B cell (primary cell): ENCODE data around the gene MYO10. TPM values are rescaled to one million over a fixed set of nuclear protein-coding genes. Genes with fewer than 3 reads are reported as not detected.
"Not testable (repeated sequence)": the region's sequence is repeated elsewhere in the genome, so short reads cannot be mapped to it uniquely, and the experiment has no call there.

ENCODE experiments used
- ATAC-seq: fragments of 200-7000 bp; cut with Tn5 transposase; one replicate; pipeline ENCODE4 v1.10.0; 2021; ENCODE audit warnings: low read depth, mild to moderate bottlenecking, moderate number of reproducible peaks, moderate library complexity
- CTCF ChIA-PET: fragments of 350-600 bp; sonication (Branson Sonifier 250); formaldehyde crosslinking; loops from one replicate; lab custom pipeline; 2021; ENCODE audit warnings: antibody characterized with exemption, inconsistent platforms; lab: Charles Lee
- POLR2A ChIA-PET: fragments of 350-600 bp; sonication (Branson Sonifier 250); formaldehyde crosslinking; loops from one replicate; lab custom pipeline; 2021; ENCODE audit warnings: antibody characterized with exemption; lab: Charles Lee
- DNase-seq: peaks from one replicate; pipeline ENCODE4 v3.0.0; 2013
- H2AFZ ChIP-seq: 2 replicates; pipeline ENCODE4 v1.6.1; 2012; ENCODE audit warnings: mild to moderate bottlenecking, low read depth, low read length; ENCODE audit not compliant: insufficient read depth, poor library complexity, severe bottlenecking
- H3K27ac ChIP-seq, 2 donors: 1 replicate in 1 of 2; 2 replicates in 1 of 2; pipeline ENCODE4 v1.5.1; 2012 to 2013; ENCODE audit warnings: low read length in 2 of 2, mild to moderate bottlenecking in 2 of 2, moderate library complexity in 1 of 2
- H3K27me3 ChIP-seq, 4 experiments: fragments of 200-600 bp in 1 of 4; sonication (generic) in 1 of 4; replicated peaks in 1 of 4; 1 replicate in 2 of 4; 2 replicates in 2 of 4; pipeline versions ENCODE4 v1.6.1 to v1.7.0; 2013 to 2016; ENCODE audit warnings: low read length in 3 of 4, mild to moderate bottlenecking in 2 of 4, mixed read lengths in 1 of 4, moderate library complexity in 1 of 4; ENCODE audit not compliant: insufficient read depth in 4 of 4, control insufficient read depth in 3 of 4; ENCODE audit errors: control extremely low read depth in 1 of 4
- H3K36me3 ChIP-seq, 2 experiments: replicated peaks in 1 of 2; 1 replicate in 1 of 2; 2 replicates in 1 of 2; pipeline versions ENCODE4 v1.6.1 to v1.7.1; 2013; ENCODE audit warnings: low read length in 1 of 2; ENCODE audit not compliant: insufficient read depth in 2 of 2, control insufficient read depth in 1 of 2; ENCODE audit errors: control extremely low read depth in 1 of 2, extremely low read depth in 1 of 2
- H3K4me1 ChIP-seq, 2 donors: fragments of 200-600 bp in 1 of 2; sonication (generic) in 1 of 2; 1 replicate in 1 of 2; 2 replicates in 1 of 2; pipeline versions ENCODE4 v1.5.1 to v1.6.1; 2013 to 2017; ENCODE audit warnings: low read length in 2 of 2; ENCODE audit not compliant: control insufficient read depth in 2 of 2, insufficient read depth in 2 of 2
- H3K4me2 ChIP-seq: replicated peaks from 2 replicates; pipeline ENCODE3; 2012; ENCODE audit warnings: mild to moderate bottlenecking, low read depth, low read length; ENCODE audit not compliant: poor library complexity, severe bottlenecking
- H3K4me3 ChIP-seq, 5 experiments: fragments of 200-600 bp in 1 of 5; sonication (generic) in 1 of 5; 1 replicate in 3 of 5; 2 replicates in 2 of 5; pipeline versions ENCODE4 v1.5.1 to v1.7.0; 2011 to 2016; ENCODE audit warnings: low read length in 4 of 5, mild to moderate bottlenecking in 4 of 5, low read depth in 2 of 5, control low read depth in 1 of 5, moderate library complexity in 1 of 5; ENCODE audit not compliant: insufficient read depth in 1 of 5; ENCODE audit errors: control extremely low read depth in 1 of 5, extremely low read depth in 1 of 5
- H3K79me2 ChIP-seq: fragments of 200-600 bp; sonication (generic); one replicate; pipeline ENCODE4 v1.6.0; 2016; ENCODE audit warnings: low read length; ENCODE audit not compliant: control insufficient read depth, insufficient read depth
- H3K9ac ChIP-seq: fragments of 200-600 bp; sonication (generic); 2 replicates; pipeline ENCODE4 v1.6.1; 2017; ENCODE audit warnings: mild to moderate bottlenecking, low read length, moderate library complexity
- H3K9me3 ChIP-seq, 3 donors: one replicate each; pipeline versions ENCODE4 v1.6.1 to v1.7.1; 2013; ENCODE audit warnings: low read length in 2 of 3; ENCODE audit not compliant: control insufficient read depth in 2 of 3, insufficient read depth in 1 of 3; ENCODE audit errors: control extremely low read depth in 1 of 3
- H4K20me1 ChIP-seq: 2 replicates; pipeline ENCODE4 v1.6.0; 2012; ENCODE audit warnings: mild to moderate bottlenecking, low read length; ENCODE audit not compliant: insufficient read depth, control insufficient read depth, poor library complexity, severe bottlenecking
- H3K27ac Mint-ChIP-seq: one replicate; pipeline ENCODE4 v1.8.0; 2021; ENCODE audit warnings: mixed read lengths
- H3K27me3 Mint-ChIP-seq: one replicate; pipeline ENCODE4 v1.8.0; 2021; ENCODE audit warnings: mixed read lengths
- H3K4me1 Mint-ChIP-seq: one replicate; pipeline ENCODE4 v1.8.0; 2021; ENCODE audit warnings: mixed read lengths
- H3K4me3 Mint-ChIP-seq: one replicate; pipeline ENCODE4 v1.8.0; 2021; ENCODE audit warnings: mixed read lengths
- H3K9me3 Mint-ChIP-seq: one replicate; pipeline ENCODE4 v1.8.0; 2022; ENCODE audit warnings: mixed read lengths; ENCODE audit not compliant: insufficient read depth
- EZH2 ChIP-seq: IDR thresholded peaks from 2 replicates; pipeline ENCODE4 v1.6.1; 2012; ENCODE audit warnings: borderline replicate concordance, low read depth, mild to moderate bottlenecking, moderate library complexity, low read length; ENCODE audit not compliant: insufficient read depth, poor library complexity, severe bottlenecking
- WGBS: methylation state at CpG from one replicate; pipeline ENCODE4 v1.1.5; 2013; ENCODE audit warnings: missing lambda C conversion rate; ENCODE audit not compliant: insufficient coverage; 5-methylcytosine and 5-hydroxymethylcytosine counted together
- intact Hi-C: fragments of 100-400 bp; cut with micrococcal nuclease; formaldehyde crosslinking; loops from one replicate; pipeline ENCODE4 v1.10.0; 2022
- polyA plus RNA-seq: library from polyadenylated mRNA; depleted of rRNA; stranded (reverse); fragments of >200 nt; gene quantifications from 2 replicates; pipeline ENCODE4 v1.2.3, GENCODE V29; 2012
- total RNA-seq, 2 donors: library from RNA; stranded (reverse); fragments of 120-200 nt in 1 of 2; gene quantifications; 1 replicate in 1 of 2; 2 replicates in 1 of 2; pipeline versions ENCODE4 v1.2.3 to v1.2.4, GENCODE V29; 2013 to 2022
- TF ChIP-seq, protein P1 (sequence below): fragments of 200-600 bp; IDR thresholded peaks from one replicate; pipeline ENCODE4 v1.8.0; 2022; ENCODE audit warnings: antibody characterized with exemption, mild to moderate bottlenecking

Gene MYO10
- total and polyA plus RNA-seq, 2 donors (not counting 1 experiment from before 2014, with no cell fraction given) = 0.10 TPM; not detected in 1

DNA sequence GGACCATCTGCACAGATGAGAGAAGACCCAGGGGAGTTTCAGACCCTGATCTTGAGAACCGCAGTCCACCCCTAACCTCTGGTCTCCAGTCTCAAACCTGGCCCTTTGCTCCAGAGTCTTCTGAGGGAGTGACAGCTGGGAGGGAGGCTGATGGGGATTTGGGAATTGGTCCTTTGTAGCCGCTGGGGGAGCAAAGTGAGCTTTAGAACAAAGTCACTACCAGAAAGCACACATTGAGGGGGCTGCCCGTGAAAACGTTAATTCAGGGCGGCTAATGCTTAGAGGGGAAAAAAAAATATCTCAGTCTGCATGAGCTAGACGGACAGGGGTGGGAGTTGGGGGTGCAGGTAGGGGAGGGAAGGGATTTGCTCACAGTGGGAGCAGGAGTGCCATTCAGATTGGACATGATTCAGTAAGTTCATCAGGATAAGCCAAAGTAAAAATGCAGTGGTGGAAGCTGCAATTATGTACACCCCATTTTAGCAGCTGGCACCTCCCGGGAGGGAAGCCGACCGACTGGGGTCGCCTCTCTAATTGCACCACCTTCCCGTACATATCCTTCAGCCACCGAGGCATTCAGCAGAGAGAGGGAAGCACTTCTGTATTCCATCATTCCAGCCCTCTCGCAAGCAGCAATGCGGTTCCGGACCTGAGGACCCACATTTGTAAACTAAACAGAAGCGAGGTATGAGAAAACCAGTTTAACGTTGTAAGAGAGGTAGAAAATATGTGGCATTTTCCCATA lies 195.8 kb downstream of the MYO10 start:
- TF ChIP-seq, protein P1, sequence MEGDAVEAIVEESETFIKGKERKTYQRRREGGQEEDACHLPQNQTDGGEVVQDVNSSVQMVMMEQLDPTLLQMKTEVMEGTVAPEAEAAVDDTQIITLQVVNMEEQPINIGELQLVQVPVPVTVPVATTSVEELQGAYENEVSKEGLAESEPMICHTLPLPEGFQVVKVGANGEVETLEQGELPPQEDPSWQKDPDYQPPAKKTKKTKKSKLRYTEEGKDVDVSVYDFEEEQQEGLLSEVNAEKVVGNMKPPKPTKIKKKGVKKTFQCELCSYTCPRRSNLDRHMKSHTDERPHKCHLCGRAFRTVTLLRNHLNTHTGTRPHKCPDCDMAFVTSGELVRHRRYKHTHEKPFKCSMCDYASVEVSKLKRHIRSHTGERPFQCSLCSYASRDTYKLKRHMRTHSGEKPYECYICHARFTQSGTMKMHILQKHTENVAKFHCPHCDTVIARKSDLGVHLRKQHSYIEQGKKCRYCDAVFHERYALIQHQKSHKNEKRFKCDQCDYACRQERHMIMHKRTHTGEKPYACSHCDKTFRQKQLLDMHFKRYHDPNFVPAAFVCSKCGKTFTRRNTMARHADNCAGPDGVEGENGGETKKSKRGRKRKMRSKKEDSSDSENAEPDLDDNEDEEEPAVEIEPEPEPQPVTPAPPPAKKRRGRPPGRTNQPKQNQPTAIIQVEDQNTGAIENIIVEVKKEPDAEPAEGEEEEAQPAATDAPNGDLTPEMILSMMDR = no peak
- no peak for TF ChIP-seq EZH2
- peaks cover 30% of the 10 kb centered on the region for H3K27me3 Mint-ChIP-seq
- no peak overlapping the region for H3K4me2 ChIP-seq
- H3K9me3 ChIP-seq = no peaks in the 10 kb centered on the region
- 63% methylated on average over 8 of the region's 17 CpGs for WGBS
- H3K9ac ChIP-seq = no peak overlapping the region
- no peaks in the 10 kb centered on the region for H3K4me1 Mint-ChIP-seq
- ATAC-seq (no peak), DNase-seq (no peak)
- H3K9me3 Mint-ChIP-seq = peaks cover 2% of the 10 kb centered on the region
- CTCF ChIA-PET = no interaction called here
- no peaks in the 10 kb centered on the region for H3K79me2 ChIP-seq
- H3K4me3 Mint-ChIP-seq = no peak overlapping the region
- no peaks in the 10 kb centered on the region for H3K4me1 ChIP-seq
- H3K36me3 ChIP-seq = no peaks in the 10 kb centered on the region
- no peak overlapping the region for H3K27ac Mint-ChIP-seq
- intact Hi-C loops = no loop called here
- POLR2A ChIA-PET = no interaction called here
- no peaks in the 10 kb centered on the region for H3K27me3 ChIP-seq
- no peak overlapping the region for H2AFZ ChIP-seq
- H4K20me1 ChIP-seq = no peaks in the 10 kb centered on the region
- no peak overlapping the region for H3K4me3 ChIP-seq
- H3K27ac ChIP-seq = no peak overlapping the region

DNA sequence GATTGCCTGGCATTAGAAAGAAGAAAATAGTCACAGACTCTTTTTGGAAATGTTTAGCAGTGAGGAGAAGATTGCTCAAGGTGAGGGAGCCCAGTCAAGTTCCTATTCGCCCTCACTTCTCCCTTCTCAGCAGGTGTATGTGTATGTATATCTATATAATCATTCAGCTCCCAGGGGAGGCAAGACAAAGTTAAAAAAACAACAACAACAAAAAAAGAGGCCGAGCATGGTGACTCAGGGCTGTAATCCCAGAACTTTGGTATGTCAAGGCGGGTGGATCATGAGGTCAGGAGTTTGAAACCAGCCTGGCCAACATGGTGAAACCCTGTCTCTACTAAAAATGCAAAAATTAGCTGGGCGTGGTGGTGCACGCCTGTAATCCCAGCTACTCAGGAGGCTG lies 197.7 kb downstream of the MYO10 start:
- H3K9me3 Mint-ChIP-seq = not testable (repeated sequence)

More for the DNA sequence above, 197.7 kb downstream of the MYO10 start:
- H3K4me2 ChIP-seq, H3K4me3 Mint-ChIP-seq, H4K20me1 ChIP-seq, H3K27ac ChIP-seq, H3K79me2 ChIP-seq, H3K9ac ChIP-seq, CTCF ChIA-PET, H3K4me1 Mint-ChIP-seq, H3K4me1 ChIP-seq, H2AFZ ChIP-seq, DNase-seq, H3K36me3 ChIP-seq, POLR2A ChIA-PET, H3K4me3 ChIP-seq, H3K9me3 ChIP-seq, H3K27ac Mint-ChIP-seq, ATAC-seq, H3K27me3 ChIP-seq, intact Hi-C loops: not testable (repeated sequence)
- peaks cover 28% of the 10 kb centered on the region for H3K27me3 Mint-ChIP-seq
- no CpG with 5 or more reads among the region's 5 CpGs for WGBS
